GM12875 (cell line): ENCODE data around the gene GNG10.

Source experiments
- H3K4me3 ChIP-seq: one replicate; pipeline ENCODE4 v1.5.1; 2011; ENCODE audit warnings: low read depth, low read length, control low read depth
- TF ChIP-seq, protein P1 (sequence below): IDR thresholded peaks from 2 replicates; pipeline ENCODE4 v1.5.1; 2011; ENCODE audit warnings: low read depth, mild to moderate bottlenecking, control low read depth, inconsistent platforms, low read length, moderate library complexity, borderline replicate concordance; ENCODE audit not compliant: insufficient read depth

GNG10 gene

DNA sequence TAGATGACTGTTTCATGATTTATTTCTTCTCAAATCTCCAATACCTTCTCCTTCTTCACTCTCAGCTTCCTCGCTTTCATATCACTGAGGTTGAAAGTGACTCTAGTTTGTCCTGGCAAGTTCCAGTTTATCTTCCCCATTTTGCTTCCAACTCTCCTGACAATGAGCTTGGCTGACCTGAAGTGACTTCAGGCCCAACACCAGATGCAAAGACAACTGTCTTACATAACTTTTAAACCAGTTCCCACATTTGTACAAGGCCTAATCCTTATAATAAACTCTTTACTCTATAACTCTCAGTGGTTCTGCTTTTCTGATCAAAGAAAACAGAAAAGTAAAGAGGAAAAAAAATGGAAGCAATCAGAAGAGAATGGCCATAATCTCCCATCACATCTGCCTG lies 22.0 kb downstream of the GNG10 start:
- TF ChIP-seq, protein P1, sequence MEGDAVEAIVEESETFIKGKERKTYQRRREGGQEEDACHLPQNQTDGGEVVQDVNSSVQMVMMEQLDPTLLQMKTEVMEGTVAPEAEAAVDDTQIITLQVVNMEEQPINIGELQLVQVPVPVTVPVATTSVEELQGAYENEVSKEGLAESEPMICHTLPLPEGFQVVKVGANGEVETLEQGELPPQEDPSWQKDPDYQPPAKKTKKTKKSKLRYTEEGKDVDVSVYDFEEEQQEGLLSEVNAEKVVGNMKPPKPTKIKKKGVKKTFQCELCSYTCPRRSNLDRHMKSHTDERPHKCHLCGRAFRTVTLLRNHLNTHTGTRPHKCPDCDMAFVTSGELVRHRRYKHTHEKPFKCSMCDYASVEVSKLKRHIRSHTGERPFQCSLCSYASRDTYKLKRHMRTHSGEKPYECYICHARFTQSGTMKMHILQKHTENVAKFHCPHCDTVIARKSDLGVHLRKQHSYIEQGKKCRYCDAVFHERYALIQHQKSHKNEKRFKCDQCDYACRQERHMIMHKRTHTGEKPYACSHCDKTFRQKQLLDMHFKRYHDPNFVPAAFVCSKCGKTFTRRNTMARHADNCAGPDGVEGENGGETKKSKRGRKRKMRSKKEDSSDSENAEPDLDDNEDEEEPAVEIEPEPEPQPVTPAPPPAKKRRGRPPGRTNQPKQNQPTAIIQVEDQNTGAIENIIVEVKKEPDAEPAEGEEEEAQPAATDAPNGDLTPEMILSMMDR: no peak
- H3K4me3 ChIP-seq: no peak overlapping the region

DNA sequence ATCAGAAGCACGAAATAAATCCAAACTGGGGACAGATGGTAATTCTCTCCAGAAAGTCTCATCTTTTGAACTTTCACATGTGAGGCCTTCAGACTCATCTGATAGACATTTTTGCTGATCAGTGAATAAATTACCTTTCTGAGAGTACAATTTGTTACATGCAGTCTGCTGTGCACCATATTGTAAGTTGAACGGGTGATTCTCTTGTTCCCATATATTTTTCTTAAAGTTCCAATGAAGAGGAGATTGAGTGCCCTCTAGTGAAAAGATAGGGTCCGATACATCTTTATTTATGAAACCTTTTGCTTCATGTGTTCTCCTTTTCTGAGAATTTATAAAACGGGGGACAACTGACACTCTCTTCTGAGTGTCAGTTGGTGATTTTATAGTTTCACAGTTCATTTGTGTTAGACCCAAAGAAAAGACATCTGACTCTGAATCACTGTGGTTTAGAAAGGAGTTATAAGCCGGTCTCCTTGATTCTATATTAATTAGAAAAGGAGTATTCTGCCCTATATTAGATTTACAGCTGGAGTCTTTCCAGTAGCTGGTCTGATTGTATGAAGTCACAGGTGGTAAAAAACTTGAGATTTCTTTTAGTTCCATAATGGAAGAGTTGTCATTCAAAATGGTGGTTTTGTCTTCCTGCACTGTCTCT lies 30.4 kb downstream of the GNG10 start:
- H3K4me3 ChIP-seq: no peak overlapping the region
- TF ChIP-seq, protein P1: no peak

DNA sequence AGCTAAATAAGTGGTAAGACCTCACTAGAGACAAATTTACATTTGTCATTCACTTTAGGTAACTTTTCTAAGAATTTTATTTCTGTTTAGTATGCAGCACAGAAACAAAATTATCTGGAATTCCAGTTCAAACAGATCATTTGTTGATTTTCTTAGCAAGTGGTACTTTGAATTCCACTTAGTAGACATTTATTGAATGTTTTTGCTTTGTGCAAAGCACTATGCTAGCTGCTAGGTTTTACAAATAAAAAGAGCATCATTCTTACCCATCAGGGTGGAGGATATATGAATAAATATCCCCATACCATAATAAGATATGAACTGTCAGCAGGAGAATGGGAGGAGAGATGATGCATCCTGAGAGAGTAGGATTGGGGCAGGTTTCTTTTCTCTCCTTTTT lies 35.4 kb downstream of the GNG10 start:
- TF ChIP-seq, protein P1: no peak
- H3K4me3 ChIP-seq: no peak overlapping the region

DNA sequence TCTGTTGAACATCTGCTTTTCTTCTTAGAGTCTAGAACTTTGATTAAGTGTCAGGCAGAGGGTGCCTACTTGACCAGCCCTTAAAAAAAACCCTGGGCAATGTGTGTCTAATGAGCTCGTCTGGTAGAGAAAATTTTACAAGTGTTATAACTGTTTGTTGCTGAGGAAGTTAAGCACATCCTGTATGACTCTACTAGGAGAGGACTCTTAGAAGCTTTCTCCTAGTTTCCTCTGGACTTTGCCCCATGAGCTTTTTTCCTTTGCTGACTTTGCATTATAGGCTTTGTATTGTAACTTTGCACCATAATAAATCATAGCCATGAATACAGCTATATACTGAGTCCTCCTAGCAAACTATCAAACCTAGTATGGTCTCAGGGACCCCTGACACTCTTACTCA lies 39.4 kb downstream of the GNG10 start:
- TF ChIP-seq, protein P1: no peak
- no peak overlapping the region for H3K4me3 ChIP-seq

DNA sequence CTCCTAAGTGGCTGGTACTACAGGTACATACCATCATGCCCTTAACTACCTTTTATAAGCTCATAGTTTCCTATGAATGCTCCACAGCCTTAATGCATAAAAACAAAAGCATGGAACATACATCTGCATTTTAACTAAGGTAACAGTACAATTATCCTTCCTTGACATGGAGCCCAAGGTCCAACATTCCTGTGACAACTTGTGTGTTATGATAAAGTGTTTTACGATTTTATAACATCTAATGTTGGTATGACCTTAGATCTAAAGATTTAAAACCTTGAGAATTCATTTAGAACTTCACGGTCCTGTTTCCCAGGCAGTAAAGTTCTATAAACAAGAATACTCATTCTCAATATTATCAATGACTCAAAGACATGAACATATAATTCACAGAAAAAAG lies 43.1 kb downstream of the GNG10 start:
- TF ChIP-seq, protein P1: no peak

DNA sequence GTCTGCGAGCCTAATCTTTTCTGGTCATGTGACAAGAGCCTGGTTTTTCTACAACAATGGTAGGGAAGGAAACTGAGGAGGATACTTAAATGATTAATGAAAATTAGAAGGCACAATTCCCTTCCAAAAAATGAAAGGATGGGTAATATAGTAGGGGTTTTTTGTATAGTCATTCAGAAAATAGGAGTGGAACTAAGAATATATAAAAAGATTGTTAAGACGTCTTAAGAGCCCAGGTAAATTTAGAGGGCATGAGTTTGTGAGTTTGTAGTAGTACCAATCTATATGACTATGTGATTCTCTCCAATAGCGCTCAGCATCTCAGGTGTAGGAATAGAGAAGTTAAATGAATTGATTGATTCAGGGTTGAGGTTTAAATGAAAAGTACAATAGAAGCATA lies 50.1 kb downstream of the GNG10 start:
- TF ChIP-seq, protein P1: no peak
- no peak overlapping the region for H3K4me3 ChIP-seq

More for the DNA sequence above, 43.1 kb downstream of the GNG10 start:
- H3K4me3 ChIP-seq: no peak overlapping the region

DNA sequence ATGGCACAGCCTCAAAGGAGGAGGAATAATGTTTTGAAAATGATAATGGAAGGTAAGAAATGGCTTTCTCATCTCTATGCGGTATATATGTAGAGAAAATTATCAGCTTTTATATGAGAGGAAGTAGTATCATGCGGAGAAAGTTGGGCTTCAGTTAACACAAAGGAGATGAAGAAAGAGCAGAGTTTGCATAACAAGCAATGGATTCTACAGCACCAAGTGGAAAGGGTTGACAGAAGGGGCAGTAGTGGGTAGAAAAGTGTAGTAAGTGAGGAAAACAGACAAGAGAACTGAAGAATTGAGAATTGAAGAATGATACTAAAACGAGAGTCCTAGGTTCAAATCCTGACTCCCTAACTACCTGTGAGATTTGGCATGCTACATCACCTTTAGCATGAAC lies 51.0 kb downstream of the GNG10 start:
- TF ChIP-seq, protein P1: no peak
- H3K4me3 ChIP-seq: no peak overlapping the region
